Duodenal mucosa (tissue), 2 donors: ENCODE data around the gene C1QL1.

ENCODE experiments used
- H3K27ac ChIP-seq: one replicate; pipeline ENCODE4 v1.7.0; 2013; ENCODE audit warnings: low read depth, low read length
- H3K27me3 ChIP-seq, 2 donors: one replicate each; pipeline ENCODE4 v1.7.0; 2013; ENCODE audit warnings: low read length in 2 of 2, control low read depth in 1 of 2; ENCODE audit not compliant: insufficient read depth in 2 of 2, control insufficient read depth in 1 of 2
- H3K36me3 ChIP-seq, 2 donors: one replicate each; pipeline ENCODE4 v1.7.0; 2013; ENCODE audit warnings: low read length in 2 of 2, control low read depth in 1 of 2; ENCODE audit not compliant: insufficient read depth in 2 of 2, control insufficient read depth in 1 of 2
- H3K4me1 ChIP-seq, 2 donors: one replicate each; pipeline ENCODE4 v1.7.0; 2013; ENCODE audit warnings: low read length in 2 of 2, control low read depth in 1 of 2; ENCODE audit not compliant: insufficient read depth in 2 of 2, control insufficient read depth in 1 of 2
- H3K4me3 ChIP-seq, 2 donors: one replicate each; pipeline ENCODE4 v1.7.0; 2013; ENCODE audit warnings: low read length in 2 of 2, low read depth in 1 of 2
- H3K9ac ChIP-seq, 2 donors: one replicate each; pipeline ENCODE4 v1.7.0; 2013; ENCODE audit warnings: low read length in 2 of 2, low read depth in 1 of 2
- H3K9me3 ChIP-seq, 2 donors: one replicate each; pipeline ENCODE4 v1.7.0; 2013; ENCODE audit warnings: low read length in 2 of 2, control low read depth in 1 of 2; ENCODE audit not compliant: control insufficient read depth in 1 of 2

C1QL1 gene

DNA sequence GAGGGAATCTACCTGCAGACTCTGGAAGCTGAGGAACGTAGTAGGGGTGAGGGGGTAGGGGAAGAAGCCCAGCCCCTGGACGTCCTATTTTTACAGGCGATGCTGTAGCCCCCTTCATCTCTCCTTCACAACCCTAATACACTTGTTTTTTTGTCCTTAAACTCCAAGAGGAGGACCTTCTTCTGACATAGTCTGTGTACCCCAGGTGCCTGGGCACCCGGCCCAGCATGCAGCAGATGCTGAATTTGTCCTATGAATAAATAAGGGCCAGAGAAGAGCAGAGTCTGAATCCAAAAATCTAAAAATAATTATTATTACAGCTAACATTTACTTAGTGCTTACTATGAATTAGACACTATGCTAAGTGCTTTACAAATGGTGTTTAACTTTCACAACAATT is 25.6 kb downstream of the C1QL1 start:
- no peaks in the 10 kb centered on the region for H3K27me3 ChIP-seq
- H3K36me3 ChIP-seq, result no peaks in the 10 kb centered on the region
- H3K27ac ChIP-seq, result no peak overlapping the region
- no peak overlapping the region for H3K4me3 ChIP-seq
- no peaks in the 10 kb centered on the region for H3K9me3 ChIP-seq
- H3K4me1 ChIP-seq, result peaks cover 0 to 5% of the 10 kb centered on the region in 2 donors
- no peak overlapping the region for H3K9ac ChIP-seq

DNA sequence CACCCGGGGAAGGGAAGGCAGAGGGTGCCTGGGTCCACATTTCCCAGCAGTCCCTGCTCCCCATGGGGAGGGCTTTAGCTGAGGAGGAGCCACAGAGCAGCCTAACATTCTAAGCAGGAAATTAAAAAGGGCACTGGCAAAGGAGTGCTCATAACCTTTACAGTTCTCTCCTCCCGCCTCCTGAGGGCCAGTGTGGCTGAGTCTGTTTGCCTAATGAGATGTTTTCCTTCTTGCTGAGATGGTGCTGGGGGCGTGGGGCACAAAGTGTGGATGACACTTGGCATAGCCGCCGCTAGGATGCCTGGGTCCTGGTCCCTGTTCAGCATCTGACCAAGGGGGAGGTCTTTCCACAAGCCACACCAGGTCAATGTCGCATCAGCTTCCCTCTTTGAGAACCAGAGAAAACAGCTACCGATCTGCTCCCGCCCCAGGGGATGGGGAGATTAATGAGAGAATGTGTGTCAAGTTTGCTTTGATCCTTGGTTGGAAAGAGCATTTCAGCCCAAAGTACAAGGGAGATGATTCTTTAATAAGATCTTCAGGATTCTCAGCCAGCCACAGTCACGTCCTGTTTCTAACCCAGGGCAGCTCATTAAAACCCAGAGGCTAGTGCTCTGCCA is 26.3 kb downstream of the C1QL1 start:
- H3K9me3 ChIP-seq, result no peaks in the 10 kb centered on the region
- no peaks in the 10 kb centered on the region for H3K4me1 ChIP-seq
- H3K4me3 ChIP-seq, result no peak overlapping the region
- H3K9ac ChIP-seq, result no peak overlapping the region
- H3K27ac ChIP-seq, result no peak overlapping the region
- H3K36me3 ChIP-seq, result no peaks in the 10 kb centered on the region
- H3K27me3 ChIP-seq, result no peaks in the 10 kb centered on the region

DNA sequence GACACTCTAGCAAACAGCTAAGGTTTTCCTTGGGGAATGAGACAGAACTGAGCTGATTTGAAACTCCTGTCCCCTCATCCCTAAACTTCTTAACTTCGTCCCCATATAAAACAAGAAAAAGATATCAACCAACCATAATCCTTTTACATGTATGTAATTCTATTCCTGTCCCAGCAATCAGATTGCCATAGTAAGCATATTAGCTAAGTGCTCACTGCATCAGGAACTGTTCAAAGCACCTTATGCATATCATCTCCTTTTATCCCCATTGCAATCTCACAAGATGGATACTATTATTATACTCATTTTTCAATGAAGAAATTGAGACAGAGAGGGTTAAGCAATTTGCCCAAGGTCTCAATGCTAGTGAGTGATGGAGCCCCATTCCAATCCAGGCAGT is 27.3 kb downstream of the C1QL1 start:
- Histone ChIP-seq H3K9ac (no peak overlapping the region), H3K27ac (no peak overlapping the region), H3K9me3 (no peaks in the 10 kb centered on the region), H3K4me1 (no peaks in the 10 kb centered on the region), H3K27me3 (no peaks in the 10 kb centered on the region), H3K4me3 (no peak overlapping the region), H3K36me3 (peaks cover 0 to 1% of the 10 kb centered on the region in 2 donors)

DNA sequence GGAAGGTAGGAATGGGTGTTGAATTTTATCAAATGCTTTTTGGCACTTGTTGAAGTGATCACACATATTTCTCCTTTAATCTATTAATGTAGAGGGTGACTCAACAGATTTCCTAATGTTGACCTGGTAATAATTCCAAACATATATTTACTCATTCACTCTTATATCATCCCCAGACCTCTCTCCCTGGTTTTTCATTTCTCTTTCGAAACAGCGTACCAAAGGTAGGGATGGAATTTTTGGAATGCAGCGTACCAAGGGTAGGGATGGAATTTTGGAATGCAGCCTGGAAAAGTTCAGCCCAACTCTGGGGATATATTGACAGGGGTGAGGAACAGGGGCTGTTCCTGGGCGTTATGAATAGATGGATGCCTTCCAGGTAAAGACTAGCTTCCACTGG is 27.8 kb downstream of the C1QL1 start:
- Histone ChIP-seq H3K27me3 (no peaks in the 10 kb centered on the region), H3K27ac (no peak overlapping the region), H3K4me1 (no peaks in the 10 kb centered on the region), H3K9ac (no peak overlapping the region), H3K36me3 (peaks cover 0 to 6% of the 10 kb centered on the region in 2 donors), H3K9me3 (no peaks in the 10 kb centered on the region), H3K4me3 (no peak overlapping the region)

DNA sequence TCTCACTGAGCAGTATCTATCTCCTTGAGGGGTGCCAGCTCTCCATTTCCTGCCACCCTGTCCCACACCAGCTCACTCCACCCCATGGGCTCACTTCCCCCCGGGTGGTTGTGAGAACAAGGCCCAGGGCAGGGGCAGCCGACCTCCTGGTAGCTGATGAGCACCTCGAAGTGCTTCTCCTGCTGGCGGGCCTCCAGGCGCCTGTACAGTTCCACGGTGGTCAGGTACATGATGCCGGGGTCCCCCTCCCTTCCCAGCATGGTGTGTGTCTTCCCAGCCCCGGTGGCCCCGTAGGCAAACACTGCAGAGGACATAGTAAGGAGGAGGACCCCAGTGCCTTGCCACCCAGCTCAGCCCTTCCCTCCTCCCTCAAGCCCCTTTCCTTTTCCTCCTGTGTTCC is 33.0 kb downstream of the C1QL1 start:
- Histone ChIP-seq H3K4me1 (no peaks in the 10 kb centered on the region), H3K9me3 (no peaks in the 10 kb centered on the region), H3K4me3 (no peak overlapping the region), H3K27me3 (no peaks in the 10 kb centered on the region), H3K36me3 (peaks cover 0 to 36% of the 10 kb centered on the region in 2 donors), H3K9ac (no peak overlapping the region), H3K27ac (no peak overlapping the region)

DNA sequence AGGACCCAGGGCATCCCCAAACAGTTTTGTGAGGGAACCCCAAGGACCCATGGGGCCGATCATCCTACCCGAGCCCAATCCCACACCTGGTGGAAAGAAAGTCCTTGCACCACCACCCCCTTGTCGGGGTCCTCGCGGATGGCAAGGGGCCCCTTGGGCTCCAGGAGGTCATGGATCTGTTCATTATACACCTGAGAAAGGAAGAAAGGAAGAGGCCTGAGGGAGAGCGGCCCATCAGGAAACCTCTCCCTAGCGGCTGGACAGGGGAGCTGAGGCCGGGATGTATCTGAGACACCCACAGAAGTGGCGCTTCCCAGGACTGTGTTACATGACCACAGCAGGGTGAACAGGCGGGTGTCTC is 33.4 kb downstream of the C1QL1 start:
- no peak overlapping the region for H3K9ac ChIP-seq
- no peaks in the 10 kb centered on the region for H3K27me3 ChIP-seq
- H3K36me3 ChIP-seq, result peaks cover 0 to 40% of the 10 kb centered on the region in 2 donors
- H3K27ac ChIP-seq, result no peak overlapping the region
- no peak overlapping the region for H3K4me3 ChIP-seq
- H3K4me1 ChIP-seq, result no peaks in the 10 kb centered on the region
- H3K9me3 ChIP-seq, result no peaks in the 10 kb centered on the region

DNA sequence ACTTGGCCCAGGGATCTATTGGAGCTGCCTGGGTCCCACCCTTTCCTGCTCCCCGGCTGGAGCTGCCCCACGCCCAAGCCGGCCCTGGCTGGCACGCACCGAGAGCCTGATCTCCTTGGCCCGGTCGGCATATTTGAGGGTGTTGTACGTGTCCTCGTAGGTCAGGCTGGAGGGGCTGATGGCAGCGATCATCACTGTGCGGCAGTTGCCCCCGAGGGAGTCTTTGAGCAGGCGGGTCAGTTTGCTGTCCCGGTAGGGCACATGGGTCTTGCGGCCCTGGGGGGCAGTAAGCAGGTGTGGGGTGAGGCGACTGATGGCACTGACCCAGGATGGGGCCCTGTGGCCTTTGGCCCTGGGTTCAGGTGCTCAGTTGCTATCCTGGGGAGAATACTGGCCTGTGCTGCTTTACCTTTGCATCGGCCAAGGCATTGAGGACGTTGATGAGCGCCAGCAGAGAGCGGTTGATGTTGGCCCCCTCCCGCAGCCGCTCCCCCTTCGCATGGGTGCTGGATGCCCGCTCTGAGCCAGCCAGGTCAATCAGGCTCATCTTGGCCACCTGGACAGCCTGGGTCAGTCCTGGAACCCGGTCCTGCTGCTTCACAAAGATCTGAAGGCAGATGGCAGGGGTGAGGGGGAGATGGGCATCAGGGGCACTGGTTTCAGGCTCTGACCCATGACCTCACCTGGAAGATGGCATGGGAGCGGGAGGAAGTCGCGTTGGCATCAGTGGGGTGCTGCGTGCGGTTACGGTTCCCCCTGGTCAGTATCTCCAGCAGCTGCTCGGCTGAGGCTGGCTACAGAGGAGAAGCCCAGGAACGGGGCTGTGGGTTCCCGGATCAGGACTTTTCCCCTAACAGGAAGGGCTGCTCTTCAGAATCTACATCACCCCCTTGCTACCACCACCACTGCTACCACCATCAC is 34.0 kb downstream of the C1QL1 start:
- H3K4me3 ChIP-seq, result no peak overlapping the region
- no peaks in the 10 kb centered on the region for H3K4me1 ChIP-seq
- no peak overlapping the region for H3K27ac ChIP-seq
- peaks cover 0 to 45% of the 10 kb centered on the region in 2 donors for H3K36me3 ChIP-seq
- no peaks in the 10 kb centered on the region for H3K9me3 ChIP-seq
- H3K27me3 ChIP-seq, result no peaks in the 10 kb centered on the region
- H3K9ac ChIP-seq, result no peak overlapping the region

DNA sequence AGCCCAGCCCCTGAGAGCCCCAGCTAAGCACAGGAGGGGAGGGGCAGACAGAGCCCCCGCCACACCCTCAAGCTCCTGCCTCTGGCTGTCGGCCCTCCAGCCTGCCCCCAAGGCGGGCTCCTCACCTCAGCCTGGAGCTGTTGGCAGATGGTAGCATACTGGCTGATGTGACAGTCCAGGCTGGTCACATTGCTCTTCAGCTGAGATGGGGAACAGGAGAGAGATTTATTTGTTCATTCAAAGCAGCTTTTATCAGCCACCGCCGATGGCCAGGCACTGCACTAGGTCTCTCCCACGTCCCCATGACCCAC is 35.4 kb downstream of the C1QL1 start:
- Histone ChIP-seq H3K9me3 (no peaks in the 10 kb centered on the region), H3K27ac (no peak overlapping the region), H3K4me3 (no peak overlapping the region), H3K4me1 (no peaks in the 10 kb centered on the region), H3K27me3 (no peaks in the 10 kb centered on the region), H3K9ac (no peak overlapping the region), H3K36me3 (peaks cover 0 to 58% of the 10 kb centered on the region in 2 donors)

DNA sequence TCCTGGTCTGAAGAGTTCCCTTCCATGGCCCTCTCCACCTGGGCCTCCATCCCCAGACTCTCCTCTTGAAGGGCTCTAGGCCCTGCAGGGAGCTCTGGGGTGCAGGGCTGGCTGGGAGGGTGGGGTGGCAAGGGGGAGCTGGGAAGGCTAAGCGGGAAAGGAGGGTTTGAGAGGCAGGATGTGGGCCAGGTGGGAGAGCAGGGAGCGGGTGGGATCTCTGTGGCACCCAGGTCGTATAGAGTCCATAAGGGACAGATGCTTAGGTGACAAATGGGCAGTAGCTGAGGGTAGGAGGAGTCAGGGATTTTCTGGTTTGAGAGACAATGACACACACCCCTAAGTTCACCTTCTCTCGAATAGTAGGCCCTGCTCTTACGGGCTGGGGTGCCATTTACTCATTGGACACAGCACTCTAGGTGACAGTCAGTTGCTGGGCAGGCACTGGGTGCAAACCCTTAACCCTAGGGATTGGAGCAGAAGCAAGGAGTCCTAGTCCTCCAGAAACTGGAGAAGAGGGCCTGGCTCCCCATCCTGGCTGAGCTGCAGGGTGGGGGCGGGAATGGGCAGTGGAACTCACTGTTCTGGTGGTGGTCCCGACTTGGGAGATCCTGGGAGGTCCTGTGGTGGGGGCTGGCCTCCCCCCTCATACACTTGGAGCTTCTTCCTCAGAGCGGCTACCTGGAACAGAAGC is 35.9 kb downstream of the C1QL1 start:
- no peak overlapping the region for H3K27ac ChIP-seq
- H3K27me3 ChIP-seq, result no peaks in the 10 kb centered on the region
- no peaks in the 10 kb centered on the region for H3K9me3 ChIP-seq
- H3K36me3 ChIP-seq, result peaks cover 0 to 59% of the 10 kb centered on the region in 2 donors
- H3K4me3 ChIP-seq, result no peak overlapping the region
- H3K4me1 ChIP-seq, result no peaks in the 10 kb centered on the region
- H3K9ac ChIP-seq, result no peak overlapping the region

DNA sequence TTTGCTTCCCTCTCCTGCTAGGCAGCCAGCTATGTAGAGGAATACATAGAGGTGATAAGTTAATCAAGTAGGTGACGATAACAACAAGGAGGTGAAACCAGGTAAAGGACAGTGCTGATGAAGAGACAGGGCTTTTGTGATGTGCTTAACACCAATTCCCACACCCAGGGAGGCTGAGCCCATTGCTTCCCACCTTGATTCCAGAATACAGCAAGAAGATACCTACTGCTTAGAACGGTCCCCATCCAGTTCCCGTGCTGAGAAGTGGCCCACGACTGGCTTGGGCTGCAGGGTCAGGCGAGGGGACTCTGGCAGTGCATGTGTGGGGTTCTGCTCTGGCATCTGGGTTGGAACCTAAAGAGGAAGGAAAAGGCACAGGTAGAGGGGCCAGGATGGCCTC is 36.7 kb downstream of the C1QL1 start:
- Histone ChIP-seq H3K27ac (no peak overlapping the region), H3K27me3 (no peaks in the 10 kb centered on the region), H3K9ac (no peak overlapping the region), H3K4me1 (no peaks in the 10 kb centered on the region), H3K9me3 (no peaks in the 10 kb centered on the region), H3K4me3 (no peak overlapping the region), H3K36me3 (peaks cover 0 to 65% of the 10 kb centered on the region in 2 donors)
